22Rv1 (cell line): ENCODE results near the gene AKIP1.
A peak's percentile ranks its signal among the peaks of the same experiment; 100 is the strongest.

Source experiments
- CTCF ChIP-seq: fragments of 450-650 bp; IDR thresholded peaks from 2 replicates; pipeline ENCODE4 v1.5.1; 2017; ENCODE audit warnings: mild to moderate bottlenecking
- ZFX ChIP-seq: fragments of 450-650 bp; IDR thresholded peaks from 2 replicates; pipeline ENCODE4 v1.6.1; 2017; ENCODE audit warnings: antibody characterized with exemption, borderline replicate concordance

GRCh38 chr11:8870411-8871170 lies 40.4 kb upstream of the AKIP1 start:
- TF ChIP-seq CTCF (peak; percentile 21), ZFX (no peak)
